Body of pancreas (tissue), 4 donors: ENCODE measurements around the gene WASL. TPM values are rescaled to one million over a fixed set of nuclear protein-coding genes. Genes with fewer than 3 reads are reported as not detected.

Experiments used
- ATAC-seq: fragments of 150-250 bp; one replicate; pipeline ENCODE4 v1.9.1; 2016
- DNase-seq, 4 donors: peaks; one replicate each; pipeline ENCODE4 v3.0.0-alpha.2; 2019
- H3K27ac ChIP-seq, 4 donors: fragments of 200-600 bp; sonication (generic); 1 replicate in 3 of 4; 2 replicates in 1 of 4; pipeline versions ENCODE4 v1.5.1 to v1.6.1; 2016 to 2019; ENCODE audit warnings: mild to moderate bottlenecking in 1 of 4, mixed read lengths in 1 of 4, moderate library complexity in 1 of 4
- H3K27me3 ChIP-seq, 2 donors: fragments of 200-600 bp; sonication (generic); one replicate each; pipeline ENCODE4 v1.6.0; 2016; ENCODE audit warnings: mild to moderate bottlenecking in 1 of 2
- H3K36me3 ChIP-seq, 2 donors: fragments of 200-600 bp; sonication (generic); replicated peaks in 1 of 2; 2 replicates each; pipeline ENCODE4 v1.5.1; 2016; ENCODE audit warnings: low read depth in 2 of 2; ENCODE audit not compliant: insufficient read depth in 1 of 2
- H3K4me1 ChIP-seq: fragments of 200-600 bp; sonication (generic); one replicate; pipeline ENCODE4 v1.6.0; 2016
- H3K4me3 ChIP-seq, 2 donors: fragments of 200-600 bp; sonication (generic); 1 replicate in 1 of 2; 2 replicates in 1 of 2; pipeline ENCODE4 v1.5.1; 2016 to 2019
- H3K9me3 ChIP-seq, 3 donors: fragments of 200-600 bp; sonication (generic); 1 replicate in 2 of 3; 2 replicates in 1 of 3; pipeline ENCODE4 v1.5.1; 2016
- POLR2A ChIP-seq, 3 donors: fragments of 450-650 bp; IDR thresholded peaks; one replicate each; pipeline ENCODE4 v1.6.1; 2016; ENCODE audit warnings: antibody characterized with exemption in 3 of 3, mild to moderate bottlenecking in 2 of 3
- WGBS, 2 donors: methylation state at CpG; one replicate each; pipeline ENCODE4 v1.1.5; 2017; 5-methylcytosine and 5-hydroxymethylcytosine counted together
- intact Hi-C: fragments of 100-400 bp; cut with DNase I; formaldehyde crosslinking; loops from one replicate; pipeline ENCODE4 v1.15.1; 2023
- total RNA-seq, 2 donors: library from RNA; depleted of rRNA; stranded (reverse); fragments of >200 nt; gene quantifications; one replicate each; pipeline ENCODE4 v1.1.0, GENCODE V29; 2016
- TF ChIP-seq, protein P1 (sequence below), 7 experiments: fragments of 450-650 bp in 4 of 7; fragments of 200-600 bp in 3 of 7; sonication (generic) in 3 of 7; IDR thresholded peaks; one replicate each; pipeline ENCODE4 v1.5.1; 2016 to 2019; ENCODE audit warnings: antibody characterized with exemption in 7 of 7

The WASL gene
- total RNA-seq, 2 donors from 2014 or later: 12.9 to 20.5 TPM

DNA sequence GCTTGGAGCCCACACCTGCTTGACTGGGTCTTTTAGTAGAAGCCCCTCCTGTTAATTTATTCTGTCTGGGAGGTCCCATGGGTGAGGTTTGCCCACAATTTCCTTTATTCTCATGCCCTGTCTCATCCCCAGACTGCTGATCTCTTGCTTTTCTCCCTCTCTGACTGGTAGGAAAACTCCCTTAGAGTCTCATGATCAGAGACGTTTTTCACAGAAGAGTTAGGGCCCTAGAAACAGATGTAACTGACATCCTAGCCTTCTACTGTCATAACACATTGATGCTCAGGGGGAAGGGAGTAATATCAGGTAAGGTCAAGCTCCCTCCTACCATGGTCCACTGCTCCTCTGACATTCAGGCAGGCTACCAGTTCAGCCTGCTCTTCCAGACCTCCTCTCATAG, 43.7 kb upstream of the WASL start:
- Histone ChIP-seq H3K27ac (no peak overlapping the region), H3K4me3 (no peak overlapping the region), H3K4me1 (peaks cover 5% of the 10 kb centered on the region), H3K9me3 (no peaks in the 10 kb centered on the region), H3K27me3 (no peaks in the 10 kb centered on the region), H3K36me3 (no peaks in the 10 kb centered on the region)
- intact Hi-C loops: loop anchor here (10.0 kb wide), 1 partner anchor 72 kb away; no protein-coding TSS in a partner anchor
- DNase-seq: no peak
- TF ChIP-seq, protein P1, sequence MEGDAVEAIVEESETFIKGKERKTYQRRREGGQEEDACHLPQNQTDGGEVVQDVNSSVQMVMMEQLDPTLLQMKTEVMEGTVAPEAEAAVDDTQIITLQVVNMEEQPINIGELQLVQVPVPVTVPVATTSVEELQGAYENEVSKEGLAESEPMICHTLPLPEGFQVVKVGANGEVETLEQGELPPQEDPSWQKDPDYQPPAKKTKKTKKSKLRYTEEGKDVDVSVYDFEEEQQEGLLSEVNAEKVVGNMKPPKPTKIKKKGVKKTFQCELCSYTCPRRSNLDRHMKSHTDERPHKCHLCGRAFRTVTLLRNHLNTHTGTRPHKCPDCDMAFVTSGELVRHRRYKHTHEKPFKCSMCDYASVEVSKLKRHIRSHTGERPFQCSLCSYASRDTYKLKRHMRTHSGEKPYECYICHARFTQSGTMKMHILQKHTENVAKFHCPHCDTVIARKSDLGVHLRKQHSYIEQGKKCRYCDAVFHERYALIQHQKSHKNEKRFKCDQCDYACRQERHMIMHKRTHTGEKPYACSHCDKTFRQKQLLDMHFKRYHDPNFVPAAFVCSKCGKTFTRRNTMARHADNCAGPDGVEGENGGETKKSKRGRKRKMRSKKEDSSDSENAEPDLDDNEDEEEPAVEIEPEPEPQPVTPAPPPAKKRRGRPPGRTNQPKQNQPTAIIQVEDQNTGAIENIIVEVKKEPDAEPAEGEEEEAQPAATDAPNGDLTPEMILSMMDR (IDR thresholded peaks at IDR 0.05): no peak
- no peak for TF ChIP-seq POLR2A (IDR thresholded peaks at IDR 0.05)
- no peak for ATAC-seq
- 36 to 58% methylated on average over 1 of the region's 1 CpG for WGBS, 2 donors

- no peaks in the 10 kb centered on the region for H3K9me3 ChIP-seq
- no peak for ATAC-seq
- 91% methylated on average over 5 of the region's 5 CpGs for WGBS, 2 donors
- no peak overlapping the region for H3K4me3 ChIP-seq
- H3K27me3 ChIP-seq: no peaks in the 10 kb centered on the region
- DNase-seq: no peak
- no peaks in the 10 kb centered on the region for H3K36me3 ChIP-seq
- H3K27ac ChIP-seq: no peak overlapping the region
- no peaks in the 10 kb centered on the region for H3K4me1 ChIP-seq
- intact Hi-C loops: loop anchor here (10.0 kb wide), 1 partner anchor 74 kb away; no protein-coding TSS in a partner anchor
- TF ChIP-seq, protein P1 (IDR thresholded peaks at IDR 0.05): no peak
- no peak for TF ChIP-seq POLR2A (IDR thresholded peaks at IDR 0.05)
Measured at GRCh38 chr7:123791001-123791400, 42.2 kb upstream of the WASL start.

DNA sequence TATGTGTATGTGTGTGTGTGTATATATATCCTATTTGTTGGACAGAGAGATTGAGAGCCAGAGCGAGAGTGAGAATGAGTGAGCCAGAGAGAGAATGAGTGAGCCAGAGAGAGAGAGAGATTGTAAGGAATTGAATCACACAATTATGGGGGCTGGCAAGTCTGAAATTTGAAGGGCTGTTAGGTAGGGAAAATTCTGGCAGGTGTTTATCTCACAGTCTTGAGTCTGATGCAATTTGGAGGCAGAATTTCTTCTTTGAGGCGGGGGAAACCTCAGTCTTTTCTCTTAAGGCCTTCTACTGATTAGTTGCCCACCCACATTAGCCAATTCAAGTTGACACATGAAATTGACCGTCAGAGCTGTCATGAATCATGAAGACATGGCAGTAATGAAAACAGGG, 41.0 kb upstream of the WASL start:
- no peak for TF ChIP-seq POLR2A (IDR thresholded peaks at IDR 0.05)
- TF ChIP-seq, protein P1 (IDR thresholded peaks at IDR 0.05): no peak
- Histone ChIP-seq H3K9me3 (no peaks in the 10 kb centered on the region), H3K4me1 (peaks cover 2% of the 10 kb centered on the region), H3K4me3 (no peak overlapping the region), H3K36me3 (no peaks in the 10 kb centered on the region), H3K27ac (no peak overlapping the region), H3K27me3 (no peaks in the 10 kb centered on the region)
- WGBS, 2 donors: 72 to 75% methylated on average over 3 of the region's 3 CpGs
- no peak for DNase-seq
- ATAC-seq: no peak
- intact Hi-C loops: loop anchor here (10.0 kb wide), 1 partner anchor 75 kb away; no protein-coding TSS in a partner anchor

GRCh38 chr7:123789206-123789784, 40.5 kb upstream of the WASL start:
- DNase-seq (no peak), ATAC-seq (no peak)
- 87 to 89% methylated on average over 4 of the region's 4 CpGs for WGBS, 2 donors
- TF ChIP-seq POLR2A (IDR thresholded peaks at IDR 0.05): no peak
- TF ChIP-seq, protein P1 (IDR thresholded peaks at IDR 0.05): no peak
- Histone ChIP-seq H3K9me3 (no peaks in the 10 kb centered on the region), H3K4me1 (peaks cover 7% of the 10 kb centered on the region), H3K36me3 (no peaks in the 10 kb centered on the region), H3K27ac (no peak overlapping the region), H3K4me3 (no peak overlapping the region), H3K27me3 (no peaks in the 10 kb centered on the region)
- intact Hi-C loops: no loop called here

DNA sequence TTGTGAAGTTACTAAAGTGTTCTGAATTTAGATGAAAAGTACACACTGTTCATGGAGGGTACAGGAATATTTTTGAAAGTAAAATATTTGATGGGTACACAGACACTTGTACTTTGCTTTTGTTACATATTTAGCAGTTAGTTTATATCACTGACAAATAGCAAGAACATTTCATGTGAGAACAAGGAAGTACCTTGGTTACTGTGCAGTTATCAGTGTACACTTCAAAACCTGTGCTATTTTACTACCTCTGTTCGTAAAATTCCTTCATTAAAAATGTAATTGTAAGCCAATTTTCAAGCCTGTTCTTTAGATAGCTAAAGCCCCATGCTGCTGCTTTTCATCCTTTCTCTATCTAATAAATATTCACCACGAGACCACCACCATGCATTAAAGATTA, 39.8 kb upstream of the WASL start:
- no peak overlapping the region for H3K4me3 ChIP-seq
- ATAC-seq (no peak), DNase-seq (no peak)
- no peak overlapping the region for H3K27ac ChIP-seq
- intact Hi-C loops: no loop called here
- H3K27me3 ChIP-seq: no peaks in the 10 kb centered on the region
- no peaks in the 10 kb centered on the region for H3K9me3 ChIP-seq
- TF ChIP-seq, protein P1 (IDR thresholded peaks at IDR 0.05): no peak
- TF ChIP-seq POLR2A (IDR thresholded peaks at IDR 0.05): no peak
- no peaks in the 10 kb centered on the region for H3K36me3 ChIP-seq
- H3K4me1 ChIP-seq: peaks cover 14% of the 10 kb centered on the region
- WGBS, 2 donors: 56 to 60% methylated on average over 2 of the region's 2 CpGs
